Panc1 (cell line): ENCODE data around the gene WNT3A.
"Not testable (repeated sequence)": the region's sequence is repeated elsewhere in the genome, so short reads cannot be mapped to it uniquely, and the experiment has no call there.

Source experiments
- TF ChIP-seq, protein P1 (sequence below): fragments of 450-650 bp; IDR thresholded peaks from 2 replicates; pipeline ENCODE4 v1.5.1; 2017; ENCODE audit warnings: mild to moderate bottlenecking
- TF ChIP-seq, protein P2 (sequence below), 2 experiments: IDR thresholded peaks; 2 replicates each; pipeline ENCODE4 v1.6.1; 2011 to 2012; ENCODE audit warnings: low read depth in 2 of 2, control low read depth in 1 of 2, low read length in 1 of 2, mild to moderate bottlenecking in 1 of 2, moderate library complexity in 1 of 2; ENCODE audit not compliant: insufficient read depth in 1 of 2

GRCh38 chr1:227971643-227972282, 35.0 kb upstream of the WNT3A start:
- TF ChIP-seq, protein P1, sequence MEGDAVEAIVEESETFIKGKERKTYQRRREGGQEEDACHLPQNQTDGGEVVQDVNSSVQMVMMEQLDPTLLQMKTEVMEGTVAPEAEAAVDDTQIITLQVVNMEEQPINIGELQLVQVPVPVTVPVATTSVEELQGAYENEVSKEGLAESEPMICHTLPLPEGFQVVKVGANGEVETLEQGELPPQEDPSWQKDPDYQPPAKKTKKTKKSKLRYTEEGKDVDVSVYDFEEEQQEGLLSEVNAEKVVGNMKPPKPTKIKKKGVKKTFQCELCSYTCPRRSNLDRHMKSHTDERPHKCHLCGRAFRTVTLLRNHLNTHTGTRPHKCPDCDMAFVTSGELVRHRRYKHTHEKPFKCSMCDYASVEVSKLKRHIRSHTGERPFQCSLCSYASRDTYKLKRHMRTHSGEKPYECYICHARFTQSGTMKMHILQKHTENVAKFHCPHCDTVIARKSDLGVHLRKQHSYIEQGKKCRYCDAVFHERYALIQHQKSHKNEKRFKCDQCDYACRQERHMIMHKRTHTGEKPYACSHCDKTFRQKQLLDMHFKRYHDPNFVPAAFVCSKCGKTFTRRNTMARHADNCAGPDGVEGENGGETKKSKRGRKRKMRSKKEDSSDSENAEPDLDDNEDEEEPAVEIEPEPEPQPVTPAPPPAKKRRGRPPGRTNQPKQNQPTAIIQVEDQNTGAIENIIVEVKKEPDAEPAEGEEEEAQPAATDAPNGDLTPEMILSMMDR = not testable (repeated sequence)
- TF ChIP-seq, protein P2, sequence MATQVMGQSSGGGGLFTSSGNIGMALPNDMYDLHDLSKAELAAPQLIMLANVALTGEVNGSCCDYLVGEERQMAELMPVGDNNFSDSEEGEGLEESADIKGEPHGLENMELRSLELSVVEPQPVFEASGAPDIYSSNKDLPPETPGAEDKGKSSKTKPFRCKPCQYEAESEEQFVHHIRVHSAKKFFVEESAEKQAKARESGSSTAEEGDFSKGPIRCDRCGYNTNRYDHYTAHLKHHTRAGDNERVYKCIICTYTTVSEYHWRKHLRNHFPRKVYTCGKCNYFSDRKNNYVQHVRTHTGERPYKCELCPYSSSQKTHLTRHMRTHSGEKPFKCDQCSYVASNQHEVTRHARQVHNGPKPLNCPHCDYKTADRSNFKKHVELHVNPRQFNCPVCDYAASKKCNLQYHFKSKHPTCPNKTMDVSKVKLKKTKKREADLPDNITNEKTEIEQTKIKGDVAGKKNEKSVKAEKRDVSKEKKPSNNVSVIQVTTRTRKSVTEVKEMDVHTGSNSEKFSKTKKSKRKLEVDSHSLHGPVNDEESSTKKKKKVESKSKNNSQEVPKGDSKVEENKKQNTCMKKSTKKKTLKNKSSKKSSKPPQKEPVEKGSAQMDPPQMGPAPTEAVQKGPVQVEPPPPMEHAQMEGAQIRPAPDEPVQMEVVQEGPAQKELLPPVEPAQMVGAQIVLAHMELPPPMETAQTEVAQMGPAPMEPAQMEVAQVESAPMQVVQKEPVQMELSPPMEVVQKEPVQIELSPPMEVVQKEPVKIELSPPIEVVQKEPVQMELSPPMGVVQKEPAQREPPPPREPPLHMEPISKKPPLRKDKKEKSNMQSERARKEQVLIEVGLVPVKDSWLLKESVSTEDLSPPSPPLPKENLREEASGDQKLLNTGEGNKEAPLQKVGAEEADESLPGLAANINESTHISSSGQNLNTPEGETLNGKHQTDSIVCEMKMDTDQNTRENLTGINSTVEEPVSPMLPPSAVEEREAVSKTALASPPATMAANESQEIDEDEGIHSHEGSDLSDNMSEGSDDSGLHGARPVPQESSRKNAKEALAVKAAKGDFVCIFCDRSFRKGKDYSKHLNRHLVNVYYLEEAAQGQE (IDR thresholded peaks at IDR 0.05; ENCODE audit: insufficient read depth in 1 of 2, low read depth in 2 of 2, low read length in 1 of 2) = not testable (repeated sequence)
